Stimulated activated CD4-positive, alpha-beta T cell treated with anti-CD3 and anti-CD28 coated beads, TNF-alpha, amount 100 ng/mL, for 1 hour (primary cell): ENCODE measurements around the gene AAK1.

ENCODE experiments used
- DNase-seq, 3 donors: peaks; one replicate each; pipeline ENCODE4 v3.0.0-alpha.2; 2020; ENCODE audit warnings: low read depth in 3 of 3, low spot score in 1 of 3

The AAK1 gene

GRCh38 chr2:69603146-69603743, 40.3 kb downstream of the AAK1 start:
- DNase-seq: no peak

GRCh38 chr2:69601179-69601612, 42.3 kb downstream of the AAK1 start:
- DNase-seq: no peak

- no peak for DNase-seq
Observed at GRCh38 chr2:69600425-69600824, 43.1 kb downstream of the AAK1 start.

GRCh38 chr2:69597843-69598610, 45.5 kb downstream of the AAK1 start:
- no peak for DNase-seq

- no peak for DNase-seq
Observed at GRCh38 chr2:69597105-69597504, 46.4 kb downstream of the AAK1 start.

- no peak for DNase-seq
Observed at GRCh38 chr2:69594341-69594740, 49.2 kb downstream of the AAK1 start.

GRCh38 chr2:69592511-69592910, 51.0 kb downstream of the AAK1 start:
- DNase-seq: no peak

GRCh38 chr2:69589973-69590652, 53.4 kb downstream of the AAK1 start:
- no peak for DNase-seq

GRCh38 chr2:69588945-69589344, 54.6 kb downstream of the AAK1 start:
- no peak for DNase-seq

- DNase-seq: no peak
Observed at GRCh38 chr2:69588403-69588802, 55.1 kb downstream of the AAK1 start.

GRCh38 chr2:69585855-69586555, 57.5 kb downstream of the AAK1 start:
- DNase-seq: no peak

- no peak for DNase-seq
Observed at GRCh38 chr2:69584127-69584889, 59.2 kb downstream of the AAK1 start.

- DNase-seq: no peak
Observed at GRCh38 chr2:69583321-69583833, 60.2 kb downstream of the AAK1 start.

GRCh38 chr2:69582582-69583176, 60.9 kb downstream of the AAK1 start:
- DNase-seq: no peak

GRCh38 chr2:69581774-69582581, 61.6 kb downstream of the AAK1 start:
- no peak for DNase-seq

- DNase-seq: no peak
Observed at GRCh38 chr2:69580486-69580885, 63.1 kb downstream of the AAK1 start.

GRCh38 chr2:69579536-69579935, 64.0 kb downstream of the AAK1 start:
- DNase-seq: no peak

- no peak for DNase-seq
Observed at GRCh38 chr2:69578198-69578540, 65.4 kb downstream of the AAK1 start.

GRCh38 chr2:69577467-69578197, 65.9 kb downstream of the AAK1 start:
- DNase-seq: no peak
